Kidney (tissue), 14 donors: ENCODE results near the gene DISC1. TPM values are rescaled to one million over a fixed set of nuclear protein-coding genes. Genes with fewer than 3 reads are reported as not detected.

ENCODE experiments used
- DNase-seq, 5 donors: peaks; one replicate each; pipeline ENCODE4 v3.0.0-alpha.2; 2013 to 2020
- FAIRE-seq: peaks from 2 replicates; lab custom pipeline; 2012; peaks lifted over from hg19 to GRCh38; lab: Jason Lieb, UNC
- H3K27ac ChIP-seq, 2 donors: one replicate each; pipeline ENCODE4 v1.7.0; 2013; ENCODE audit warnings: low read depth in 2 of 2, low read length in 2 of 2, inconsistent platforms in 1 of 2
- H3K27me3 ChIP-seq: one replicate; pipeline ENCODE4 v1.7.1; 2013; ENCODE audit warnings: low read length, inconsistent platforms; ENCODE audit not compliant: control insufficient read depth, insufficient read depth
- H3K36me3 ChIP-seq, 3 donors: one replicate each; pipeline versions ENCODE4 v1.7.0 to v1.7.1; 2013; ENCODE audit warnings: low read length in 3 of 3, control low read depth in 1 of 3, inconsistent platforms in 1 of 3; ENCODE audit not compliant: insufficient read depth in 3 of 3, control insufficient read depth in 2 of 3
- H3K4me1 ChIP-seq, 3 donors: one replicate each; pipeline versions ENCODE4 v1.7.0 to v1.7.1; 2013; ENCODE audit warnings: low read length in 3 of 3, inconsistent platforms in 1 of 3, low read depth in 1 of 3; ENCODE audit not compliant: control insufficient read depth in 2 of 3, insufficient read depth in 2 of 3
- H3K4me3 ChIP-seq, 3 donors: one replicate each; pipeline versions ENCODE4 v1.7.0 to v1.8.1; 2013; ENCODE audit warnings: low read length in 3 of 3, control low read depth in 1 of 3, inconsistent platforms in 1 of 3
- H3K9ac ChIP-seq, 3 donors: one replicate each; pipeline versions ENCODE4 v1.7.0 to v1.7.1; 2013; ENCODE audit warnings: low read length in 3 of 3, control low read depth in 1 of 3, inconsistent platforms in 1 of 3
- H3K9me3 ChIP-seq, 3 donors: one replicate each; pipeline versions ENCODE4 v1.7.0 to v1.7.1; 2013; ENCODE audit warnings: low read length in 3 of 3, control low read depth in 1 of 3, inconsistent platforms in 1 of 3; ENCODE audit not compliant: control insufficient read depth in 2 of 3, insufficient read depth in 1 of 3
- intact Hi-C: fragments of 100-400 bp; cut with DNase I; formaldehyde crosslinking; loops from one replicate; pipeline ENCODE4 v1.11.1; 2022
- polyA plus RNA-seq: library from polyadenylated mRNA; stranded (reverse); fragments of 350-450 nt; fragmentation: Illumina TruSeq; extraction: RNeasy Lipid Tissue Mini Kit (QIAGEN cat#74804); gene quantifications from one replicate; pipeline ENCODE4 v1.2.3, GENCODE V29; 2014; ENCODE audit warnings: low read depth, low replicate concordance; ENCODE audit not compliant: insufficient read depth
- total RNA-seq: library from RNA; stranded (reverse); fragmentation: NEBNext Ultra II Directional; extraction: Animal tissue kit (Norgen Biotek cat#: 25700); gene quantifications from one replicate; pipeline ENCODE4 v1.2.1, GENCODE V29; 2021
- TF ChIP-seq, protein P1 (sequence below): IDR thresholded peaks from 3 replicates; pipeline ENCODE4 v1.5.1; 2012; ENCODE audit warnings: mild to moderate bottlenecking, moderate library complexity, borderline replicate concordance; ENCODE audit not compliant: insufficient read depth; ENCODE audit errors: extremely low read depth
- donor health status: control.
- donor health status: control.
- donor health status: control.
- donor health status: control.
- donor health status: control.
- donor health status: DM: yes; HTN: yes; CAD: no.
- donor health status: Normal renal cell carcinoma (clear cell type).

The DISC1 gene
- total and polyA plus RNA-seq, 2 donors from 2014 or later, result 0.80 to 15.9 TPM

DNA sequence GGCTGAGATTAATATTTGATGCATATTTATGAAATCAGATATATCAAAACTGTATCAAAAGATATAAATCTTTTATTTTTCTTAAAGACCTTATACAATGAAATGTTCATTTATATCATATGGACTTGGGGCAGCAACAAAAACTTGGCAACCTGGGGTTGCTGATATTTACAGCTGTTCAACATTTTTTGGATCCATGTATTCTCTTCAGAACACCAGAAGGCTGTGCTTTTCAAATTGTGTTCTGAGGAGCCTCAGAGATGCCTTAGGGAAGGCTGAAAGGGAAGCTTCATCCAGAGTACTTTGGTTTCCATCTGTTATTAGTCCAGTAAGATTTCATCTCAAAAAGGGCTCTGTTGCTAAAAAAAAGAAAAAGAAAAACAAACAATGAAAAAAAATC, 94.8 kb downstream of the DISC1 start:
- no peak for FAIRE-seq
- TF ChIP-seq, protein P1, sequence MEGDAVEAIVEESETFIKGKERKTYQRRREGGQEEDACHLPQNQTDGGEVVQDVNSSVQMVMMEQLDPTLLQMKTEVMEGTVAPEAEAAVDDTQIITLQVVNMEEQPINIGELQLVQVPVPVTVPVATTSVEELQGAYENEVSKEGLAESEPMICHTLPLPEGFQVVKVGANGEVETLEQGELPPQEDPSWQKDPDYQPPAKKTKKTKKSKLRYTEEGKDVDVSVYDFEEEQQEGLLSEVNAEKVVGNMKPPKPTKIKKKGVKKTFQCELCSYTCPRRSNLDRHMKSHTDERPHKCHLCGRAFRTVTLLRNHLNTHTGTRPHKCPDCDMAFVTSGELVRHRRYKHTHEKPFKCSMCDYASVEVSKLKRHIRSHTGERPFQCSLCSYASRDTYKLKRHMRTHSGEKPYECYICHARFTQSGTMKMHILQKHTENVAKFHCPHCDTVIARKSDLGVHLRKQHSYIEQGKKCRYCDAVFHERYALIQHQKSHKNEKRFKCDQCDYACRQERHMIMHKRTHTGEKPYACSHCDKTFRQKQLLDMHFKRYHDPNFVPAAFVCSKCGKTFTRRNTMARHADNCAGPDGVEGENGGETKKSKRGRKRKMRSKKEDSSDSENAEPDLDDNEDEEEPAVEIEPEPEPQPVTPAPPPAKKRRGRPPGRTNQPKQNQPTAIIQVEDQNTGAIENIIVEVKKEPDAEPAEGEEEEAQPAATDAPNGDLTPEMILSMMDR, result no peak

DNA sequence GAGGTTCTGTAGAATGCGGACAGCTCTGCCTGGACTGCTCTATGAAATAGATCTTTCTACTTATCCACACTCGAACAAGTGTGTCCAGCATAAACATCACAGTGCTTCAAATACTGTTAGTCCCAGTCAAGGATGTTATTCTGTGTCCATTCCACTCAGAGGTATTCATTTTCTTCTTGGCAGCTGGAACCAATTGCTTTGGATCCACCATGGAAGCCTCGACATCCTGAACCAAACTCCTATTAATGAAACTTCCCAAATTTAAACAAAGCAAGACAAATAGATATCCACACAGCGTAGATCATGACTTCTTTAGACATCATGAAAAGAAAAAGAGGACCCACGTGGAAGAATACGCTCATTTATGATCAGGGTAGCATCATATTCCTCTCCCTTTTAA, 95.8 kb downstream of the DISC1 start:
- H3K36me3 ChIP-seq, result no peaks in the 10 kb centered on the region
- DNase-seq (no peak), FAIRE-seq (no peak)
- no peaks in the 10 kb centered on the region for H3K27me3 ChIP-seq
- no peaks in the 10 kb centered on the region for H3K9me3 ChIP-seq
- H3K4me1 ChIP-seq, result no peaks in the 10 kb centered on the region
- intact Hi-C loops, result no loop called here
- no peak overlapping the region for H3K27ac ChIP-seq
- no peak overlapping the region for H3K4me3 ChIP-seq
- no peak overlapping the region for H3K9ac ChIP-seq
- TF ChIP-seq, protein P1, result no peak

More for the DNA sequence above, 94.8 kb downstream of the DISC1 start:
- intact Hi-C loops, result no loop called here
- no peak for DNase-seq
- no peak overlapping the region for H3K4me3 ChIP-seq
- H3K4me1 ChIP-seq, result no peaks in the 10 kb centered on the region
- H3K36me3 ChIP-seq, result no peaks in the 10 kb centered on the region
- H3K9me3 ChIP-seq, result no peaks in the 10 kb centered on the region
- no peaks in the 10 kb centered on the region for H3K27me3 ChIP-seq
- no peak overlapping the region for H3K9ac ChIP-seq
- H3K27ac ChIP-seq, result no peak overlapping the region

DNA sequence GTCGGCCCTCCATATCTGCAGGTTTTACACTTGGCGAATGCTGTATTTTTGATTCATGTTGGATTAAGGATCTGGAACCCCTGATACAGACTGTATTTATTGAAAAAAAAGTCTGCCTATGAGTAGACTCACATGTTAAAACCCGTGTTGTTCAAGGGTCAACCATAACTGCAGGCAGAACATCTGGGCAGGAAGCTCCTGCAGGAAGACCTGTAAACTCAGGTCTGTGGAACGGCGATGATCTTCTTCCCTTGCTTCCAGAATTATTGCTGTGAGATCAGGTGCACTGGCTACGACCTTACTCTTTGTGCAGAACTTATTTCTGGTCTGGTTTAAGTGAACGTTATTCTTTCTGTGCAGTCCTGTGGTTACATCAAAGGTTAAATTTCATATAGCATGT, 96.6 kb downstream of the DISC1 start:
- no peak overlapping the region for H3K4me3 ChIP-seq
- TF ChIP-seq, protein P1, result no peak
- H3K27ac ChIP-seq, result no peak overlapping the region
- no peaks in the 10 kb centered on the region for H3K9me3 ChIP-seq
- no peak overlapping the region for H3K9ac ChIP-seq
- no peaks in the 10 kb centered on the region for H3K27me3 ChIP-seq
- FAIRE-seq (no peak), DNase-seq (peak in 1 of 5 donors; percentile 13)
- intact Hi-C loops, result no loop called here
- H3K4me1 ChIP-seq, result no peaks in the 10 kb centered on the region
- no peaks in the 10 kb centered on the region for H3K36me3 ChIP-seq

DNA sequence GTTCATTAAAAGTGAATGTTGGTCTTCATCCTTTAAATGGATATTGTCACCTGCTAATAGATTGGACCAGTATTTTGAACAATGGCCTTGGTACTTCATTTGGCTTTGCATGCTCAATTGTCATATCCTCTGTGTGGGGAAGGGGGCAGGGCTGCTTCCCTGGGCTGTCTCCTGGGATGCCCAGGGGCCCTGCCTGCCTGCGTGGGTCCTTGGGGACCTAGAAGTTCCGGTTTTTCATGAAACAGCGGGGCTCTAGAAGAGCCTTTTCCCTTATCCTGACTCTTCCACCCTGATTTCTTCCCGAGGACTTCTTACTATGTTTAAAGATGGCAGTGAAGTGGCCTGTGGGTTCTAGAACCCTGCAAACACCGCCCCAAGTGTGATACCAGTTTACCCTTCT, 97.5 kb downstream of the DISC1 start:
- no peaks in the 10 kb centered on the region for H3K36me3 ChIP-seq
- H3K27ac ChIP-seq, result no peak overlapping the region
- no peaks in the 10 kb centered on the region for H3K4me1 ChIP-seq
- intact Hi-C loops, result no loop called here
- DNase-seq (no peak), FAIRE-seq (no peak)
- H3K9me3 ChIP-seq, result no peaks in the 10 kb centered on the region
- H3K27me3 ChIP-seq, result no peaks in the 10 kb centered on the region
- TF ChIP-seq, protein P1, result no peak
- H3K9ac ChIP-seq, result no peak overlapping the region
- no peak overlapping the region for H3K4me3 ChIP-seq
